ENCODE results near the gene DCAF16.

Gene DCAF16

DNA sequence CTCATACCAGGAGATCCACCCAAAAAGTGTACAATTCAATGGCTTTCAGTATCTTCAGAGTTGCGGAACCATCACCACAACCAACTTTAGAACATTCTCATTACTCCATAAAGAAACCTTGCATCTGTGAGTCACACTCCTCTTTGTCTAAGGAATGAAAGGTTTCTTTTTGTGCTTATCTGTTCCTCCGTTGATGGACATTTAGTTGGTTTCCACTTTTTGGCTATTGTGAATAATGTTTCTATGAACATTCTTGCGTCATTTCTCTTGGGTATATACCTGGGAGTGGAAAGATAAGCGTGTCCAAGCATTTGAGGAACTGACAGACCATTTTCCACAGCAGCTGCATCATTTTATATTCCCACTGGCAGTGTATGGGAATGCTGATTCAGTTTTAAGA, 39.7 kb downstream of the DCAF16 start:
- Histone ChIP-seq H3K4me3 (ENCODE audit: low read depth, low read length) (no peak overlapping the region), H3K36me3 (no peaks in the 10 kb centered on the region), H3K27me3 (ENCODE audit: insufficient read depth, low read depth, severe bottlenecking) (no peaks in the 10 kb centered on the region), H3K27ac (no peak overlapping the region), H3K9me3 (ENCODE audit: severe bottlenecking) (peaks cover 11% of the 10 kb centered on the region)
- no peak for DNase-seq
- TF ChIP-seq, protein P1, sequence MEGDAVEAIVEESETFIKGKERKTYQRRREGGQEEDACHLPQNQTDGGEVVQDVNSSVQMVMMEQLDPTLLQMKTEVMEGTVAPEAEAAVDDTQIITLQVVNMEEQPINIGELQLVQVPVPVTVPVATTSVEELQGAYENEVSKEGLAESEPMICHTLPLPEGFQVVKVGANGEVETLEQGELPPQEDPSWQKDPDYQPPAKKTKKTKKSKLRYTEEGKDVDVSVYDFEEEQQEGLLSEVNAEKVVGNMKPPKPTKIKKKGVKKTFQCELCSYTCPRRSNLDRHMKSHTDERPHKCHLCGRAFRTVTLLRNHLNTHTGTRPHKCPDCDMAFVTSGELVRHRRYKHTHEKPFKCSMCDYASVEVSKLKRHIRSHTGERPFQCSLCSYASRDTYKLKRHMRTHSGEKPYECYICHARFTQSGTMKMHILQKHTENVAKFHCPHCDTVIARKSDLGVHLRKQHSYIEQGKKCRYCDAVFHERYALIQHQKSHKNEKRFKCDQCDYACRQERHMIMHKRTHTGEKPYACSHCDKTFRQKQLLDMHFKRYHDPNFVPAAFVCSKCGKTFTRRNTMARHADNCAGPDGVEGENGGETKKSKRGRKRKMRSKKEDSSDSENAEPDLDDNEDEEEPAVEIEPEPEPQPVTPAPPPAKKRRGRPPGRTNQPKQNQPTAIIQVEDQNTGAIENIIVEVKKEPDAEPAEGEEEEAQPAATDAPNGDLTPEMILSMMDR (IDR thresholded peaks at IDR 0.05; ENCODE audit: low read depth, low read length), result no peak

DNA sequence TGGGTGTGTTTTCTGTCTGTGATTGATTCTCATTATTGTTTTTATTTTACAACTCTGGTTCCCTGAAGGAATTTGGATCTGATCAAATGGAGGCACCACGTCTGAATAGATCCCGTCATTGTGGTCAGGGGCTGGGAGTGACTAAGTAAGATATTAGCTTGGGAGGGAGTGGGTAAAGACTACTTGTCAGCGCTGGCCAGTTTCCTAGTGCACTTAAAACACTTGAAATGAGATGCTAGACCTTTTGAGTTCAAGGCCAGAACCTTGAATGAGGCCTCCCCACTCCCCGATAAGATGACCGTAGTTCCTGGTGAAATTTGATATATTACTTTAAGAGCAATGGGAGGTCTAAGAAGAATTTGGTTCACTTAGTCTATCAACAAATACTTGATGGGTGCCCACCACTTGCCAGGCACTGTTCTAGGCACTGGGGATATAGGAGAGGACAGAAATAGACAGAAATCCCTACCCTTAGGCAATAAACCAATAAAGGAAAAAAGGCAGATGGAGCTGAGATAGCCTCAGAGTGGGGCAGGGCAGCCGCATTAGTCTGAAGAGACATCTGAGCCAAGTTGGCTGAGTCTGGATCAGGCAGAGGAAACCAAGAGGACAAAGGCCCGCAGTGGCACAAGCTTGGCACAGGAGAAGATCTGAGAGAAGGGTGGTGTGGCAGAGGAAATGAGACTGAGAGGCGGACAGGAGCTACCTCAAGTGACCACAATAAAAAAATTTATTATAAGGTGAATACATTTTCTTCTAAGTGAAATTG, 41.0 kb downstream of the DCAF16 start:
- Histone ChIP-seq H3K27me3 (ENCODE audit: insufficient read depth, low read depth, severe bottlenecking) (no peaks in the 10 kb centered on the region), H3K36me3 (no peaks in the 10 kb centered on the region), H3K9me3 (ENCODE audit: severe bottlenecking) (peaks cover 12% of the 10 kb centered on the region), H3K27ac (no peak overlapping the region), H3K4me3 (ENCODE audit: low read depth, low read length) (no peak overlapping the region)
- DNase-seq, result no peak
- TF ChIP-seq, protein P1 (IDR thresholded peaks at IDR 0.05; ENCODE audit: low read depth, low read length), result no peak

DNA sequence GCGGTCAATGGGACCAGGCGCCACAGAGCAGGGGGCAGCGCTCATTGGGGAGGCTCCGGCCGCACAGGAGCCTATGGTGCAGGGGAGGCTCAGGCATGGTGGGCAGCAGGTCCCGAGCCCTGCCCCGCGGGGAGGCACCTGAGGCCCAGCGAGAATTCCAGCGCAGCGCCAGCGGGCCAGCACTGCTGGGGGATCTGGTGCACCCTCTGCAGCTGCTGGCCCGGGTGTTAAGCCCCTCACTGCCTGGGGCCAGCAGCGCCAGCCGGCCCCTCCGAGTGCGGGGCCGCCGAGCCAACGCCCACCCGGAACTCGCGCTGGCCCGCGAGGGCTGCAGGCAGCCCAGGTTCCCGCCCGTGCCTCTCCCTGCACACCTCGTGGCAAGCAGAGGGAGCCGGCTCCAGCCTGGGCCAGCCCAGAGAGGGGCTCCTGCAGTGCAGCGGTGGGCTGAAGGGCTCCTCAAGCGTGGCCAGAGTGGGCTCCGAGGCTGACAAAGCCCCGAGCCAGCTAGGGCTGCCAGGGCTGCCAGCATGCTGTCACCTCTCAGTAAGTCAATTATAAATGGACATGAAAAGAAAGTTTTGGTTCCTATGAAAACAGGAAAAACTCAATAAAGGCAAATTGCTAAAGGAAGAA, 43.6 kb downstream of the DCAF16 start:
- no peaks in the 10 kb centered on the region for H3K36me3 ChIP-seq
- H3K27me3 ChIP-seq (ENCODE audit: insufficient read depth, low read depth, severe bottlenecking), result no peaks in the 10 kb centered on the region
- TF ChIP-seq, protein P1 (IDR thresholded peaks at IDR 0.05; ENCODE audit: low read depth, low read length), result no peak
- no peak for DNase-seq
- no peak overlapping the region for H3K4me3 ChIP-seq (ENCODE audit: low read depth, low read length)
- H3K27ac ChIP-seq, result no peak overlapping the region
- peaks cover 12% of the 10 kb centered on the region for H3K9me3 ChIP-seq (ENCODE audit: severe bottlenecking)

DNA sequence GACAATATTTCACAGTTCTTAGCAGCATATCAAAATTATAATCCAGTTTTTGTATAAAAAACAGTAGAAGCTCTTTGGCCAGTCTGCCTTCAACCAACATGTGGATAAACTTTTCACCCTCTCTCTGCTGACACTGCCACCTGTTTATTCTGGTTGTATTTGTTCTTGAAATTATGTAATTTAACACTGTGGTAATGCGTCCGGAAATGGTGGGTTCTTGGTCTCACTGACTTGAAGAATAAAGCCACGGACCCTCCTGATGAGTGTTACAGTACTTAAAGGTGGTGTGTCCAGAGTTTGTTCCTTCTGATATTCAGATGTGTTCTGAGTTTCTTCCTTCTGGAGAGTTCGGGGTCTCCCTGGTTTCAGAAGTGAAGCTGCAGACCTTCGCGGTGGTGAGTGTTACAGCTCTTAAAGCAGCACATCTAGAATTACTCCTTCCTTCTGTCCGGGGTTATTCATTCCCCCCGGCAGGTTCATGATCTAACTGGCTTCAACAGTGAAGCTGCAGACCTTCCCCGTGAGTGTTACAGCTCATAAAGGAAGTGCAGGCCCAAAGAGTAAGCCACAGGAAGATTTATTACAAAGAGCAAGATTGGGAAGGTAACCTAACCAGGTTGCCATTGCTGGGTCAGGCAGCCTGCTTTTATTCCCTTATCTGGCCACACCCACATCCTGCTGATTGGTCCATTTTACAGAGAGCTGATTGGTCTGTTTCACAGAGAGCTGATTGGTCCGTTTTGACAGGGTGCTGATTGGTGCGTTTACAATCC, 44.9 kb downstream of the DCAF16 start:
- Histone ChIP-seq H3K27ac (no peak overlapping the region), H3K36me3 (no peaks in the 10 kb centered on the region), H3K27me3 (ENCODE audit: insufficient read depth, low read depth, severe bottlenecking) (no peaks in the 10 kb centered on the region), H3K9me3 (ENCODE audit: severe bottlenecking) (peaks cover 12% of the 10 kb centered on the region), H3K4me3 (ENCODE audit: low read depth, low read length) (no peak overlapping the region)
- TF ChIP-seq, protein P1 (IDR thresholded peaks at IDR 0.05; ENCODE audit: low read depth, low read length), result no peak
- DNase-seq, result no peak

DNA sequence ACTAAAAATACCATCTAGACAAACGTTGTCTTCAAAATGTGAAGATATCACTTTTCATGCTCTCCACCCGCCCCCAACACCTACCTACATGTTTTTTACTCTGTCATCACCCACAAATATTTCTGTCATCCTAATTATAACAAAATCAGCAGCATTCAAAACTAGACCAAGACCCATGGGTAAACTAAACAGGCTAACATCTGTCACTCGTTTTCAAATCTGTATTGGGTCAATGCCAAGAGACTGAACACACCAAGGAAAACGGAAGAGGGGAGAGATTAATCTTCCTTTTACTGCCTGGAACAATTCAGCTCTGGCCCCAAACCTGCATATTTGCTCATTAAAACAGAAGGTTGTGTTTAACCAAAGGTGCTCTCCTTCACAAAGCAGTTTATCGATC, 46.6 kb downstream of the DCAF16 start:
- no peak for DNase-seq
- TF ChIP-seq, protein P1 (IDR thresholded peaks at IDR 0.05; ENCODE audit: low read depth, low read length), result no peak
- Histone ChIP-seq H3K9me3 (ENCODE audit: severe bottlenecking) (peaks cover 12% of the 10 kb centered on the region), H3K36me3 (no peaks in the 10 kb centered on the region), H3K4me3 (ENCODE audit: low read depth, low read length) (no peak overlapping the region), H3K27me3 (ENCODE audit: insufficient read depth, low read depth, severe bottlenecking) (no peaks in the 10 kb centered on the region), H3K27ac (no peak overlapping the region)
